PC-3 (cell line): ENCODE measurements around the gene CDHR1. TPM values are rescaled to one million over a fixed set of nuclear protein-coding genes. Genes with fewer than 3 reads are reported as not detected.
A peak's percentile ranks its signal among the peaks of the same experiment; 100 is the strongest.

Source experiments
- ATAC-seq: fragments of 200-7000 bp; cut with Tn5 transposase; 2 replicates; pipeline ENCODE4 v1.9.1; 2020; ENCODE audit warnings: mild to moderate bottlenecking, moderate library complexity
- BruUV-seq: library from RNA; stranded (reverse); fragments of 400-500 nt; replicated peaks from 2 replicates; lab custom pipeline; 2021; lab: Mats Ljungman, UMichigan
- CTCF ChIA-PET: fragments of 300-600 bp; sonication (Branson Sonifier 250); formaldehyde crosslinking; loops from one replicate; lab custom pipeline; 2022; ENCODE audit warnings: antibody characterized with exemption; lab: Charles Lee
- POLR2A ChIA-PET: fragments of 300-600 bp; sonication (Branson Sonifier 250); formaldehyde crosslinking; loops from one replicate; lab custom pipeline; 2022; ENCODE audit warnings: antibody characterized with exemption; ENCODE audit not compliant: unreplicated experiment; lab: Charles Lee
- DNase-seq: peaks from one replicate; pipeline ENCODE4 v3.0.0-alpha.2; 2015
- H2AFZ ChIP-seq: fragments of 300-600 bp; sonication (generic); 2 replicates; pipeline ENCODE4 v1.6.0; 2016; ENCODE audit warnings: antibody characterized with exemption, low read length
- H3F3A ChIP-seq: fragments of 300-600 bp; sonication (generic); one replicate; pipeline ENCODE4 v1.6.0; 2017; ENCODE audit warnings: antibody characterized with exemption, low read length, control low read depth, mild to moderate bottlenecking; ENCODE audit not compliant: unreplicated experiment
- H3K27ac ChIP-seq: fragments of 300-600 bp; sonication (generic); 2 replicates; pipeline ENCODE4 v1.5.1; 2016; ENCODE audit warnings: mild to moderate bottlenecking, low read length
- H3K27me3 ChIP-seq: fragments of 300-600 bp; sonication (generic); 2 replicates; pipeline ENCODE4 v1.6.1; 2016; ENCODE audit warnings: low read length, mixed read lengths
- H3K36me3 ChIP-seq: fragments of 300-600 bp; sonication (generic); 2 replicates; pipeline ENCODE4 v1.6.1; 2016; ENCODE audit warnings: low read depth, mixed run types, low read length, mixed read lengths
- H3K4me1 ChIP-seq: fragments of 300-600 bp; sonication (generic); 2 replicates; pipeline ENCODE4 v1.5.1; 2016; ENCODE audit warnings: low read length; ENCODE audit not compliant: insufficient read depth
- H3K4me2 ChIP-seq: fragments of 300-600 bp; sonication (generic); 2 replicates; pipeline ENCODE4 v1.6.0; 2016; ENCODE audit warnings: low read length
- H3K4me3 ChIP-seq: fragments of 300-600 bp; sonication (generic); 2 replicates; pipeline ENCODE4 v1.5.1; 2016; ENCODE audit warnings: mild to moderate bottlenecking, low read length, mixed read lengths
- H3K79me2 ChIP-seq: fragments of 300-600 bp; sonication (generic); 2 replicates; pipeline ENCODE4 v1.6.1; 2017; ENCODE audit warnings: low read length, mixed read lengths
- H3K9ac ChIP-seq: fragments of 300-600 bp; sonication (generic); 2 replicates; pipeline ENCODE4 v1.6.0; 2016; ENCODE audit warnings: mild to moderate bottlenecking, low read length
- H3K9me2 ChIP-seq: fragments of 300-600 bp; sonication (generic); replicated peaks from 2 replicates; pipeline ENCODE4 v1.6.1; 2016; ENCODE audit warnings: mixed run types, low read length, mixed read lengths
- H3K9me3 ChIP-seq: fragments of 300-600 bp; sonication (generic); 2 replicates; pipeline ENCODE4 v1.6.1; 2016; ENCODE audit warnings: low read length, mixed read lengths
- H4K20me1 ChIP-seq: fragments of 300-600 bp; sonication (generic); 2 replicates; pipeline ENCODE4 v1.6.1; 2016; ENCODE audit warnings: low read length, mixed read lengths
- EZH2 ChIP-seq: fragments of 300-600 bp; sonication (generic); IDR thresholded peaks from one replicate; pipeline ENCODE4 v1.6.1; 2017; ENCODE audit warnings: antibody characterized with exemption, mild to moderate bottlenecking, low read length; ENCODE audit not compliant: unreplicated experiment
- EZH2phosphoT487 ChIP-seq: fragments of 300-600 bp; sonication (generic); IDR thresholded peaks from 2 replicates; pipeline ENCODE4 v1.6.1; 2018; ENCODE audit warnings: mild to moderate bottlenecking, antibody characterized with exemption, low read length, borderline replicate concordance
- intact Hi-C: fragments of 100-400 bp; cut with micrococcal nuclease; formaldehyde crosslinking; loops from 2 replicates; pipeline ENCODE4 v1.9.0; 2023
- total RNA-seq: library from RNA; depleted of rRNA; stranded (reverse); fragments of >200 nt; gene quantifications from 2 replicates; pipeline ENCODE4 v1.2.3, GENCODE V29; 2014; rRNA removed
- TF ChIP-seq, protein P1 (sequence below): fragments of 300-600 bp; sonication (generic); conservative IDR thresholded peaks from 2 replicates; pipeline ENCODE4 v1.5.1; 2017; ENCODE audit warnings: antibody characterized with exemption, low read depth, mild to moderate bottlenecking, low read length

Gene CDHR1
- total RNA-seq, 1 experiment from 2014 or later: not detected

DNA sequence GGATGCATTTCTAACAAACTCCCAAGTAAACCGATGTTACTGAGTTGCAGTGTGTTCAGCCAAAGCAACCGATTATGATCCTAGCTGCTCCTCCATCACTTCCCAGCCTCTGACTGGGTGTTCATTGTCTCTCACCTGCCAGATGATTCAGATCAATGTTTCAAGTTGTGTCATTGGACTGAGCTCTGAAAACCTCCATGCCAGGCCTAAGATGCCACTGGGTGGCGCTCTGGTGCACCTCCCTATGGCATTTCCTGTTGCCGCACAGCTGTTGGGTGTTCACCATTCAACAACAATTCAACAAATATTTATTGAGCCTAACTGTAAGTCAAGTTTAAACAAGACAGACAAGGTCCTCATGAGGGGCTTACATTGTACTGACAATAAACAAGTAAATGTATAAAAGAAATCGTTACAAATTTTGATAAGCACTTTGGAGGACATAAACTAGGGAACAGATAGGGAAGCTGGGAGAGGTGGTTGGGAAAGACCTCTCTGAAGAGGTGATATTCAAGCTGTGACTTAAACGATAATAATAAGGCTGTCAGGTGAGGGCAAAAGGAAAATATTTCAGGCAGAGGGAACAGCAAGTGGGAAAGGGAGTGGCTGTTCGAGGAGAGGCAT, 73.3 kb downstream of the CDHR1 start:
- ATAC-seq (no peak), DNase-seq (peak; percentile 59)
- H3K79me2 ChIP-seq: no peaks in the 10 kb centered on the region
- POLR2A ChIA-PET: no interaction called here
- 0 out of 2 replicates have a peak, but pooled peaks cover 3% of the 10 kb centered on the region for H3K27me3 ChIP-seq
- H3K36me3 ChIP-seq: no peaks in the 10 kb centered on the region
- H3K9me2 ChIP-seq: no peaks in the 10 kb centered on the region
- no peaks in the 10 kb centered on the region for H4K20me1 ChIP-seq
- BruUV-seq: no TSS peak
- peaks cover 13% of the 10 kb centered on the region; the same call in 1 of the 2 replicates for H3K4me1 ChIP-seq
- no peak overlapping the region for H3K4me3 ChIP-seq
- no peak for TF ChIP-seq EZH2phosphoT487
- TF ChIP-seq, protein P1, sequence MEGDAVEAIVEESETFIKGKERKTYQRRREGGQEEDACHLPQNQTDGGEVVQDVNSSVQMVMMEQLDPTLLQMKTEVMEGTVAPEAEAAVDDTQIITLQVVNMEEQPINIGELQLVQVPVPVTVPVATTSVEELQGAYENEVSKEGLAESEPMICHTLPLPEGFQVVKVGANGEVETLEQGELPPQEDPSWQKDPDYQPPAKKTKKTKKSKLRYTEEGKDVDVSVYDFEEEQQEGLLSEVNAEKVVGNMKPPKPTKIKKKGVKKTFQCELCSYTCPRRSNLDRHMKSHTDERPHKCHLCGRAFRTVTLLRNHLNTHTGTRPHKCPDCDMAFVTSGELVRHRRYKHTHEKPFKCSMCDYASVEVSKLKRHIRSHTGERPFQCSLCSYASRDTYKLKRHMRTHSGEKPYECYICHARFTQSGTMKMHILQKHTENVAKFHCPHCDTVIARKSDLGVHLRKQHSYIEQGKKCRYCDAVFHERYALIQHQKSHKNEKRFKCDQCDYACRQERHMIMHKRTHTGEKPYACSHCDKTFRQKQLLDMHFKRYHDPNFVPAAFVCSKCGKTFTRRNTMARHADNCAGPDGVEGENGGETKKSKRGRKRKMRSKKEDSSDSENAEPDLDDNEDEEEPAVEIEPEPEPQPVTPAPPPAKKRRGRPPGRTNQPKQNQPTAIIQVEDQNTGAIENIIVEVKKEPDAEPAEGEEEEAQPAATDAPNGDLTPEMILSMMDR: peak; percentile 74
- no peak overlapping the region for H3K9ac ChIP-seq
- CTCF ChIA-PET: interaction anchor here (1.1 kb wide), 1 partner anchor 270 kb away, joined by 5 read pairs; no protein-coding TSS in a partner anchor
- no peaks in the 10 kb centered on the region for H3K9me3 ChIP-seq
- H2AFZ ChIP-seq: no peak overlapping the region
- no peak overlapping the region for H3K27ac ChIP-seq
- intact Hi-C loops: loop anchor here (5.0 kb wide), 2 partner anchors 40 to 60 kb away; partner anchors contain the start of gene CCSER2
- H3K4me2 ChIP-seq: no peak overlapping the region
- no peaks in the 10 kb centered on the region for H3F3A ChIP-seq

DNA sequence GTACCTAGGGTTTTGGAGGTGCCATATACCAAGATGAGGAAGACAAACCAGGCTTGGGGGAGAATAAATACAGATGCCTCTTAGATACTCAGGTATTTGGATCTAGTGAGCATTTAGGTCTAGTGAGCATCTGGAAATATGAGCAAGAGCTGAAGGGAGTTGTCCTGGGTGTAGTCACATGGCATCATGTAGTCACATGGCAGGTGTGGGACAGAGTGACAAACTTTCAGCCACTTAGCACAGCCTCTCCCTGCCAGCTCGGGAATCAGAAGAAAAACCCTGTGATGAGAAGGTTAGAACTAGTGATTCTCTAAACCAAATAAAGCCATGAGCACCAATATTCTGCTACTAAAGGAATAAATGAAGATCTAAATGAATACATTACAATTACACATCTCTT, 74.8 kb downstream of the CDHR1 start:
- CTCF ChIA-PET: no interaction called here
- intact Hi-C loops: loop anchor here (5.0 kb wide), 2 partner anchors 38 to 58 kb away; partner anchors contain the start of gene CCSER2

More for the DNA sequence above, 74.8 kb downstream of the CDHR1 start:
- no TSS peak for BruUV-seq
- Histone ChIP-seq H3K79me2 (no peaks in the 10 kb centered on the region), H3K9me3 (no peaks in the 10 kb centered on the region), H3K9ac (no peak overlapping the region), H4K20me1 (no peaks in the 10 kb centered on the region), H3K27me3 (no peaks in the 10 kb centered on the region), H3K4me1 (peaks cover 13% of the 10 kb centered on the region; the same call in 1 of the 2 replicates), H3F3A (no peaks in the 10 kb centered on the region), H3K4me3 (no peak overlapping the region), H3K27ac (no peak overlapping the region), H3K4me2 (no peak overlapping the region), H3K9me2 (no peaks in the 10 kb centered on the region), H3K36me3 (no peaks in the 10 kb centered on the region), H2AFZ (no peak overlapping the region)
- POLR2A ChIA-PET: no interaction called here
- no peak for TF ChIP-seq EZH2
- TF ChIP-seq, protein P1: no peak
- ATAC-seq (no peak), DNase-seq (no peak)

Other genes starting within 250 kb of the CDHR1 start
- 187 and 211 TPM in 2 replicates for gene GHITM, start 55.0 kb upstream of the CDHR1 start, total RNA-seq
- not detected in 2 replicates for gene GPR15LG, start 20.7 kb upstream of the CDHR1 start, total RNA-seq
- not detected in 2 replicates for gene LRIT2, start 31.0 kb downstream of the CDHR1 start, total RNA-seq
- gene LRIT1, start 47.0 kb downstream of the CDHR1 start, total RNA-seq: not detected in 2 replicates
- gene RGR, start 50.5 kb downstream of the CDHR1 start, total RNA-seq: not detected in 2 replicates
- 10.2 and 14.1 TPM in 2 replicates for gene CCSER2, start 134.1 kb downstream of the CDHR1 start, total RNA-seq